Loucy (cell line): ENCODE data around the gene ST7L.

ENCODE experiments used
- H2AFZ ChIP-seq: fragments of 200-600 bp; sonication (generic); 2 replicates; pipeline ENCODE4 v1.6.0; 2016; ENCODE audit warnings: antibody characterized with exemption, mild to moderate bottlenecking, low read length, moderate library complexity
- H3F3A ChIP-seq: fragments of 200-600 bp; 2 replicates; pipeline ENCODE4 v1.6.0; 2016; ENCODE audit warnings: antibody characterized with exemption, low read depth, mild to moderate bottlenecking
- H3K27me3 ChIP-seq: fragments of 200-600 bp; sonication (generic); 2 replicates; pipeline ENCODE4 v1.6.1; 2014; ENCODE audit warnings: low read length, mild to moderate bottlenecking; ENCODE audit not compliant: insufficient read depth, poor library complexity, severe bottlenecking
- H3K36me3 ChIP-seq: fragments of 200-600 bp; sonication (generic); 2 replicates; pipeline ENCODE4 v1.6.1; 2016; ENCODE audit warnings: low read length; ENCODE audit not compliant: insufficient read depth
- H3K4me1 ChIP-seq: fragments of 200-600 bp; sonication (generic); 2 replicates; pipeline ENCODE4 v1.5.1; 2014; ENCODE audit warnings: low read length, mild to moderate bottlenecking; ENCODE audit not compliant: insufficient read depth, poor library complexity, severe bottlenecking
- H3K4me2 ChIP-seq: fragments of 200-600 bp; sonication (generic); 2 replicates; pipeline ENCODE4 v1.6.0; 2014; ENCODE audit warnings: antibody characterized with exemption, low read length, low read depth, mild to moderate bottlenecking; ENCODE audit not compliant: poor library complexity, severe bottlenecking
- H3K4me3 ChIP-seq: fragments of 200-600 bp; sonication (generic); 2 replicates; pipeline ENCODE4 v1.5.1; 2014; ENCODE audit warnings: low read length, mild to moderate bottlenecking, mixed read lengths; ENCODE audit not compliant: poor library complexity, severe bottlenecking
- H3K79me2 ChIP-seq: fragments of 200-600 bp; sonication (generic); 2 replicates; pipeline ENCODE4 v1.6.1; 2014; ENCODE audit warnings: low read length; ENCODE audit not compliant: insufficient read depth
- H3K9ac ChIP-seq: fragments of 200-600 bp; sonication (generic); 2 replicates; pipeline ENCODE4 v1.6.0; 2014; ENCODE audit warnings: mild to moderate bottlenecking, low read depth, low read length, moderate library complexity; ENCODE audit not compliant: poor library complexity, severe bottlenecking
- H3K9me2 ChIP-seq: fragments of 200-600 bp; sonication (generic); replicated peaks from 2 replicates; pipeline ENCODE4 v1.6.1; 2016; ENCODE audit warnings: low read depth, low read length, mixed read lengths
- H3K9me3 ChIP-seq: fragments of 200-600 bp; sonication (generic); 2 replicates; pipeline ENCODE4 v1.6.1; 2014; ENCODE audit warnings: mild to moderate bottlenecking, antibody characterized with exemption, low read length, low read depth; ENCODE audit not compliant: insufficient read depth
- H4K20me1 ChIP-seq: fragments of 200-600 bp; sonication (generic); 2 replicates; pipeline ENCODE4 v1.6.0; 2014; ENCODE audit warnings: antibody characterized with exemption, low read length, mild to moderate bottlenecking; ENCODE audit not compliant: insufficient read depth, poor library complexity, severe bottlenecking
- EZH2phosphoT487 ChIP-seq: fragments of 200-600 bp; IDR thresholded peaks from 2 replicates; pipeline ENCODE4 v1.6.1; 2018; ENCODE audit warnings: antibody characterized with exemption, mild to moderate bottlenecking, moderate library complexity, borderline replicate concordance
- TF ChIP-seq, protein P1 (sequence below): fragments of 200-600 bp; sonication (generic); conservative IDR thresholded peaks from 2 replicates; pipeline ENCODE4 v1.5.1; 2014; ENCODE audit warnings: mild to moderate bottlenecking, antibody characterized with exemption, low read length

The ST7L gene

GRCh38 chr1:112538883-112539282, 80.1 kb downstream of the ST7L start:
- H3F3A ChIP-seq: no peaks in the 10 kb centered on the region
- no peaks in the 10 kb centered on the region for H3K9me3 ChIP-seq
- H3K79me2 ChIP-seq: no peaks in the 10 kb centered on the region
- no peaks in the 10 kb centered on the region for H3K27me3 ChIP-seq
- H3K36me3 ChIP-seq: no peaks in the 10 kb centered on the region
- H4K20me1 ChIP-seq: no peaks in the 10 kb centered on the region
- no peaks in the 10 kb centered on the region for H3K4me1 ChIP-seq
- no peak overlapping the region for H3K4me2 ChIP-seq
- no peak overlapping the region for H3K4me3 ChIP-seq
- H3K9ac ChIP-seq: no peak overlapping the region
- no peak for TF ChIP-seq EZH2phosphoT487
- H2AFZ ChIP-seq: no peak overlapping the region
- no peaks in the 10 kb centered on the region for H3K9me2 ChIP-seq

DNA sequence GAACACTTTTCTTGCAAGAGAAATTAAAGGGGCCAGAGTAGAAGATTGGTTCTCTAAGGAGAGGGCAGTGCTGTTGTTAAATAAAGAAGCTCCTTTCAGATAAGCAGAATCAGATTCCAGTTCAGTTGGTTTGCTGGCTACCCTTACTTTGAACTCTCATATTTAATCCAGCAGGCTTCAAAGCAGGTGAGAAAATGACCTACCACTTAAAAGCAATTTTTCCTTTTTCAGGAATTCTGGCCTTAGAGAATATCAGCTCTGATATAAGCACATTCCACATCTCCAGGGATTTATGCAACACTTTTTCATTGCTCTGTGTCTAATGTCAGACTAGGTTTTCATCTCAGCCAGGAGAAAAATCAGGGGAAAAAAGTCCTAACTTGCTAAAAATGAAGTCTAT, 81.5 kb downstream of the ST7L start:
- Histone ChIP-seq H3K4me2 (no peak overlapping the region), H3K27me3 (no peaks in the 10 kb centered on the region)

DNA sequence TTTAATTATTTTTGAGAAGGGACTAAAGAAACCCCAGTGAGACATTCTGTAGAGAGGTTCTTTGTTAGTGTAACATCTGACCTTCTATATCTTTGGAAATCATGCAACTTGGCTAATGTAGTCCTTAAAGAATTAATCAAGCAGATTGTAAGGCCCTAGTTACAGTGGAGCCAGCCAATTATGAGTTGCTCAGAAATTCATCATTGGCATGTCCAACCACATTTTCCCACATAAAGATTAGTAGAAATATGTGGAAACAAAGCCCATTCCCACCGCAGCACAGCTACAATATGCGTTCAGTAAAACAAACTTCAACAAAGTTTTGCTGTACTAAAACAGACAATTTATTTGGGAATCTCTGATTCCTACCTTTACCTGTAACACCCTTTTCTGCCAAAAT, 82.4 kb downstream of the ST7L start:
- Histone ChIP-seq H3K4me3 (no peak overlapping the region), H3K9me2 (no peaks in the 10 kb centered on the region), H3K4me2 (no peak overlapping the region), H4K20me1 (no peaks in the 10 kb centered on the region), H3K4me1 (no peaks in the 10 kb centered on the region), H3K79me2 (no peaks in the 10 kb centered on the region), H3F3A (no peaks in the 10 kb centered on the region), H3K36me3 (no peaks in the 10 kb centered on the region), H2AFZ (no peak overlapping the region), H3K9me3 (no peaks in the 10 kb centered on the region), H3K27me3 (no peaks in the 10 kb centered on the region), H3K9ac (no peak overlapping the region)
- TF ChIP-seq, protein P1, sequence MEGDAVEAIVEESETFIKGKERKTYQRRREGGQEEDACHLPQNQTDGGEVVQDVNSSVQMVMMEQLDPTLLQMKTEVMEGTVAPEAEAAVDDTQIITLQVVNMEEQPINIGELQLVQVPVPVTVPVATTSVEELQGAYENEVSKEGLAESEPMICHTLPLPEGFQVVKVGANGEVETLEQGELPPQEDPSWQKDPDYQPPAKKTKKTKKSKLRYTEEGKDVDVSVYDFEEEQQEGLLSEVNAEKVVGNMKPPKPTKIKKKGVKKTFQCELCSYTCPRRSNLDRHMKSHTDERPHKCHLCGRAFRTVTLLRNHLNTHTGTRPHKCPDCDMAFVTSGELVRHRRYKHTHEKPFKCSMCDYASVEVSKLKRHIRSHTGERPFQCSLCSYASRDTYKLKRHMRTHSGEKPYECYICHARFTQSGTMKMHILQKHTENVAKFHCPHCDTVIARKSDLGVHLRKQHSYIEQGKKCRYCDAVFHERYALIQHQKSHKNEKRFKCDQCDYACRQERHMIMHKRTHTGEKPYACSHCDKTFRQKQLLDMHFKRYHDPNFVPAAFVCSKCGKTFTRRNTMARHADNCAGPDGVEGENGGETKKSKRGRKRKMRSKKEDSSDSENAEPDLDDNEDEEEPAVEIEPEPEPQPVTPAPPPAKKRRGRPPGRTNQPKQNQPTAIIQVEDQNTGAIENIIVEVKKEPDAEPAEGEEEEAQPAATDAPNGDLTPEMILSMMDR: no peak
- TF ChIP-seq EZH2phosphoT487: no peak

More for the DNA sequence above, 81.5 kb downstream of the ST7L start:
- H3K4me1 ChIP-seq: no peaks in the 10 kb centered on the region
- no peaks in the 10 kb centered on the region for H3K9me3 ChIP-seq
- no peaks in the 10 kb centered on the region for H3K36me3 ChIP-seq
- no peak overlapping the region for H2AFZ ChIP-seq
- H3F3A ChIP-seq: no peaks in the 10 kb centered on the region
- TF ChIP-seq, protein P1: no peak
- no peak for TF ChIP-seq EZH2phosphoT487
- no peak overlapping the region for H3K9ac ChIP-seq
- no peaks in the 10 kb centered on the region for H3K9me2 ChIP-seq
- no peaks in the 10 kb centered on the region for H3K79me2 ChIP-seq
- H3K4me3 ChIP-seq: no peak overlapping the region
- no peaks in the 10 kb centered on the region for H4K20me1 ChIP-seq

DNA sequence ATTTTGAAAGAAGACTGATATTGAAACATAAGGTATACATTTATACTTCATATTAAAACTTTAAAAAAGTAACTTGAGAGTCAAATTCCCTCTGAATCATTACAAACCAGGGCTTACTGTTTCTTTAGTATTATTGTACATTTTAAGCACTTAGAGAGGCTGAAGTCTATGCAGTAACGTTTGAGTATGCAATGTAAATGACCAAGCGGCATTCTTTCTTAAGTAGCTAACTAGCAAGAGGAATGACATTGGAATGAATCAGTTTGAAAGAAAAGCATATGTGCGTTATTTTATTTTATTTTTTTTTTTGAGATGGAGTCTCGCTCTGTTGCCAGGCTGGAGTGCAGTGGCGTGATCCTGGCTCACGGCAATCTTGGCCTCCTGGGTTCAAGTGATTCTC, 85.9 kb downstream of the ST7L start:
- Histone ChIP-seq H3K9ac (no peak overlapping the region), H3K79me2 (no peaks in the 10 kb centered on the region), H3K36me3 (no peaks in the 10 kb centered on the region), H3K9me3 (no peaks in the 10 kb centered on the region), H3K4me2 (no peak overlapping the region), H3K27me3 (no peaks in the 10 kb centered on the region), H3K4me1 (no peaks in the 10 kb centered on the region), H3F3A (no peaks in the 10 kb centered on the region), H3K9me2 (no peaks in the 10 kb centered on the region), H4K20me1 (no peaks in the 10 kb centered on the region), H2AFZ (no peak overlapping the region), H3K4me3 (no peak overlapping the region)
- TF ChIP-seq EZH2phosphoT487: no peak
- TF ChIP-seq, protein P1: no peak
